Measurements from ENCODE around the gene LSG1. TPM values are rescaled to one million over a fixed set of nuclear protein-coding genes. Genes with fewer than 3 reads are reported as not detected.

LSG1 gene
- total and polyA plus RNA-seq, 8 donors = 11.3 to 47.1 (median 13.8) TPM

GRCh38 chr3:194657439-194657838, 14.6 kb downstream of the LSG1 start:
- ATAC-seq = no peak

GRCh38 chr3:194654443-194654842, 17.5 kb downstream of the LSG1 start:
- Histone ChIP-seq H3K36me3 (peaks cover 0 to 39% (median 24%) of the 10 kb centered on the region in 3 donors), H3K27me3 (no peaks in the 10 kb centered on the region), H3K4me1 (no peaks in the 10 kb centered on the region), H3K27ac (no peak overlapping the region), H3K9me3 (no peaks in the 10 kb centered on the region), H3K4me3 (no peak overlapping the region)
- intact Hi-C loops (cut with DNase I) = no loop called here
- WGBS, 2 donors = 91 to 95% methylated on average over 5 of the region's 5 CpGs
- DNase-seq (no peak), ATAC-seq (no peak), FAIRE-seq (no peak)
- no peak for TF ChIP-seq CTCF (IDR thresholded peaks at IDR 0.05)

More at GRCh38 chr3:194657439-194657838, 14.6 kb downstream of the LSG1 start:
- 78 to 87% methylated on average over 7 of the region's 7 CpGs for WGBS, 2 donors
- Histone ChIP-seq H3K27ac (no peak overlapping the region), H3K4me1 (no peaks in the 10 kb centered on the region), H3K4me3 (no peak overlapping the region), H3K36me3 (peaks cover 0 to 23% (median 6%) of the 10 kb centered on the region in 3 donors), H3K9me3 (no peaks in the 10 kb centered on the region), H3K27me3 (no peaks in the 10 kb centered on the region)
- no peak for TF ChIP-seq CTCF (IDR thresholded peaks at IDR 0.05)
- DNase-seq (no peak), FAIRE-seq (no peak)
- intact Hi-C loops (cut with DNase I) = no loop called here

GRCh38 chr3:194647747-194648146, 24.2 kb downstream of the LSG1 start:
- FAIRE-seq = no peak
- Histone ChIP-seq H3K27ac (no peak overlapping the region), H3K9me3 (no peaks in the 10 kb centered on the region), H3K4me1 (no peaks in the 10 kb centered on the region), H3K4me3 (no peak overlapping the region), H3K27me3 (no peaks in the 10 kb centered on the region), H3K36me3 (peaks cover 0 to 45% (median 21%) of the 10 kb centered on the region in 3 donors)
- no peak for DNase-seq
- intact Hi-C loops (cut with DNase I) = no loop called here
- no peak for TF ChIP-seq CTCF (IDR thresholded peaks at IDR 0.05)
- WGBS, 2 donors = 83 to 89% methylated on average over 3 of the region's 3 CpGs
- ATAC-seq = no peak

GRCh38 chr3:194642769-194643168, 29.2 kb downstream of the LSG1 start:
- Histone ChIP-seq H3K9me3 (no peaks in the 10 kb centered on the region), H3K36me3 (peaks cover 0 to 37% (median 0%) of the 10 kb centered on the region in 3 donors), H3K27ac (no peak overlapping the region), H3K4me3 (no peak overlapping the region), H3K4me1 (no peaks in the 10 kb centered on the region), H3K27me3 (no peaks in the 10 kb centered on the region)
- FAIRE-seq = no peak
- 87 to 92% methylated on average over 2 of the region's 2 CpGs for WGBS, 2 donors
- intact Hi-C loops (cut with DNase I) = no loop called here
- no peak for DNase-seq
- ATAC-seq = no peak
- TF ChIP-seq CTCF (IDR thresholded peaks at IDR 0.05) = no peak

- Histone ChIP-seq H3K36me3 (peaks cover 0 to 34% (median 0%) of the 10 kb centered on the region in 3 donors), H3K4me3 (no peak overlapping the region), H3K27ac (no peak overlapping the region), H3K9me3 (no peaks in the 10 kb centered on the region), H3K4me1 (no peaks in the 10 kb centered on the region), H3K27me3 (no peaks in the 10 kb centered on the region)
- DNase-seq (no peak), ATAC-seq (no peak), FAIRE-seq (no peak)
- 80 to 87% methylated on average over 7 of the region's 7 CpGs for WGBS, 2 donors
- intact Hi-C loops (cut with DNase I) = no loop called here
- no peak for TF ChIP-seq CTCF (IDR thresholded peaks at IDR 0.05)
These were observed 31.2 kb downstream of the LSG1 start for GRCh38 chr3:194640829-194641228.

Data from pancreas (tissue), 10 donors.